ENCODE data around the gene HOXA9. TPM values are rescaled to one million over a fixed set of nuclear protein-coding genes. Genes with fewer than 3 reads are reported as not detected.
A peak's percentile ranks its signal among the peaks of the same experiment; 100 is the strongest.

Gene HOXA9
- total RNA-seq, 1 experiment from 2014 or later = 6.9 TPM

- Mint-ChIP-seq H3K36me3 (ENCODE audit: insufficient read depth, unreplicated experiment) (peaks cover 15% of the 10 kb centered on the region), H3K27me3 (ENCODE audit: insufficient read depth, unreplicated experiment) (no peaks in the 10 kb centered on the region), H3K27ac (ENCODE audit: low read depth, unreplicated experiment) (peak overlapping the region; percentile 72), H3K4me3 (ENCODE audit: unreplicated experiment) (peak overlapping the region; percentile 84), H3K9me3 (ENCODE audit: unreplicated experiment) (no peaks in the 10 kb centered on the region), H3K4me1 (ENCODE audit: insufficient read depth, unreplicated experiment) (peaks cover 12% of the 10 kb centered on the region)
- ChIA-PET POLR2A (interaction anchor here (0.6 to 5.1 kb wide), 11 partner anchors 8 to 590 kb away, joined by 3 to 65 read pairs (median 18); partner anchors contain the start of genes HOXA5, HOXA6 and TAX1BP1), CTCF (interaction anchor here (0.7 kb wide), 2 partner anchors 64 to 309 kb away, joined by 3 read pairs; no protein-coding TSS in a partner anchor)
- no TSS peak for BruUV-seq (replicated peaks)
- intact Hi-C loops (cut with micrococcal nuclease) = no loop called here
- TF ChIP-seq, protein P1, sequence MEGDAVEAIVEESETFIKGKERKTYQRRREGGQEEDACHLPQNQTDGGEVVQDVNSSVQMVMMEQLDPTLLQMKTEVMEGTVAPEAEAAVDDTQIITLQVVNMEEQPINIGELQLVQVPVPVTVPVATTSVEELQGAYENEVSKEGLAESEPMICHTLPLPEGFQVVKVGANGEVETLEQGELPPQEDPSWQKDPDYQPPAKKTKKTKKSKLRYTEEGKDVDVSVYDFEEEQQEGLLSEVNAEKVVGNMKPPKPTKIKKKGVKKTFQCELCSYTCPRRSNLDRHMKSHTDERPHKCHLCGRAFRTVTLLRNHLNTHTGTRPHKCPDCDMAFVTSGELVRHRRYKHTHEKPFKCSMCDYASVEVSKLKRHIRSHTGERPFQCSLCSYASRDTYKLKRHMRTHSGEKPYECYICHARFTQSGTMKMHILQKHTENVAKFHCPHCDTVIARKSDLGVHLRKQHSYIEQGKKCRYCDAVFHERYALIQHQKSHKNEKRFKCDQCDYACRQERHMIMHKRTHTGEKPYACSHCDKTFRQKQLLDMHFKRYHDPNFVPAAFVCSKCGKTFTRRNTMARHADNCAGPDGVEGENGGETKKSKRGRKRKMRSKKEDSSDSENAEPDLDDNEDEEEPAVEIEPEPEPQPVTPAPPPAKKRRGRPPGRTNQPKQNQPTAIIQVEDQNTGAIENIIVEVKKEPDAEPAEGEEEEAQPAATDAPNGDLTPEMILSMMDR (IDR thresholded peaks at IDR 0.05; ENCODE audit: unreplicated experiment) = no peak
- DNase-seq (ENCODE audit: unreplicated experiment) = no peak
Measured at GRCh38 chr7:27164045-27164366, 1.3 kb downstream of the HOXA9 start.

DNA sequence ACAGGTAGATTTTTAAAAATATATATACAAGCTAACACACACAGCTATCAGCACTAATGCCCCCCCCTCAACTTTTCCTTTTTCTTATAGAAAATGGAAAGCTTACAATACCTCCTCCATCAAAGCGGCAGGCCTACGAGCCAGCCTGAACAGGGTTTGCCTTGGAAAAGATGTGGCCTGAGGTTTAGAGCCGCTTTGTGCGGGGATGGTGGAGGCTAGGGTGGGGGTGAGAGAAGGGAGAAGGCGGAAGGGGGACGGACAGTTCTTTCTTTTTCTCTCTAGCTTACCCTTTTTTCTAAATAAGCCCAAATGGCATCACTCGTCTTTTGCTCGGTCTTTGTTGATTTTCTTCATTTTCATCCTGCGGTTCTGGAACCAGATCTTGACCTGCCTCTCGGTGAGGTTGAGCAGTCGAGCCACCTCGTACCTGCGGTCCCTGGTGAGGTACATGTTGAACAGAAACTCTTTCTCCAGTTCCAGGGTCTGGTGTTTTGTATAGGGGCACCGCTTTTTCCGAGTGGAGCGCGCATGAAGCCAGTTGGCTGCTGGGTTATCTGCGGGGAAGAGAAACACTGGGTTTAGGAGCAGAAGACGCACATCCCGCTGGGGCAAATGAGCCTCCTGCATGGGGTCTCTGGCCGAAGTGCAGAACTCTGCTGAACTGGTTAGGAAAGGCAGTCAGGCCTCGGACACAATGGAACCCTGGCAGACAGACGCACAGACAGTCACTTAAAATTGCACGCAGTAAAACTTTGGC is 1.9 kb downstream of the HOXA9 start:
- no peaks in the 10 kb centered on the region for H3K27me3 Mint-ChIP-seq (ENCODE audit: insufficient read depth, unreplicated experiment)
- BruUV-seq (replicated peaks) = TSS peak; percentile 54
- intact Hi-C loops (cut with micrococcal nuclease) = no loop called here
- CTCF ChIA-PET = interaction anchor here (0.7 to 3.5 kb wide), 12 partner anchors 8 to 1116 kb away, joined by 3 to 57 read pairs (median 4); partner anchors contain the start of genes HOXA3, HOXA5 and HOXA6
- POLR2A ChIA-PET = interaction anchor here (0.6 to 5.1 kb wide), 17 partner anchors 8 to 962 kb away, joined by 3 to 65 read pairs (median 7); partner anchors contain the start of genes CBX3, HOXA4, HOXA5 and HOXA6
- peak overlapping the region; percentile 84 for H3K4me3 Mint-ChIP-seq (ENCODE audit: unreplicated experiment)
- DNase-seq (ENCODE audit: unreplicated experiment) = peak; percentile 38
- H3K36me3 Mint-ChIP-seq (ENCODE audit: insufficient read depth, unreplicated experiment) = peaks cover 15% of the 10 kb centered on the region
- TF ChIP-seq, protein P1 (IDR thresholded peaks at IDR 0.05; ENCODE audit: unreplicated experiment) = no peak
- H3K27ac Mint-ChIP-seq (ENCODE audit: low read depth, unreplicated experiment) = peak overlapping the region; percentile 72
- H3K4me1 Mint-ChIP-seq (ENCODE audit: insufficient read depth, unreplicated experiment) = peaks cover 7% of the 10 kb centered on the region
- no peaks in the 10 kb centered on the region for H3K9me3 Mint-ChIP-seq (ENCODE audit: unreplicated experiment)

DNA sequence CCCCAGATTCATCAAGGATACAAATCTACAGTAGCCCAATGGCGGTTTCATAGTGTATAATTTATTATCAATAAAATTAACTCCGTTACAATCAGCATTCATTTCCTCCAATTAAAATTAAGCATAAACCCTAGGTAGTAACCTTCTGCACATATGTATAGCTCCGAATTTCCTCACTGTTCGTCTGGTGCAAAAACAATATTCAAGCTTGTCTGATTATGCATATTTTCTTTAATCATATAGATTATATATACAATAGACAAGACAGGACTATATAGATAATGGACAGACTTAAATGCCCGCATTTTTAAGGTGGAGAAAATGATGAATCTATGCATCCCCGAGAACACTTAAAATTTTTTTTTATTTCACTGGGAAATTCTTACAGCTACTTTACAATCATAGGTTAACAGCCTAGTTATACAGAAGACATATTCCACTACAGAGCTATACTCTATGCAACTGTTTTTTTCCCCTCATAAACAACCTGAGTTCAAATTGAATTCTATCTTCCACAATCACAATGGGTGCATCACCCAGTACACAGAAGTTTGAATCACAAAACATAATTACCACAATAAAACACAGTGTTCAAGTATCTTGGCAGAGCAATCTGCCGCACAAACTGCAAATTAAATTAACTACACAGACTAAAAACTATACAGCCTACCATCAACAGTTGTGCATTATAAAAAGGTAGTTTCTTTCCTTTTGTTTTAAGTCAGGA is 2.6 kb downstream of the HOXA9 start:
- H3K27me3 Mint-ChIP-seq (ENCODE audit: insufficient read depth, unreplicated experiment) = no peaks in the 10 kb centered on the region
- H3K4me3 Mint-ChIP-seq (ENCODE audit: unreplicated experiment) = peak overlapping the region; percentile 84
- H3K27ac Mint-ChIP-seq (ENCODE audit: low read depth, unreplicated experiment) = peak overlapping the region; percentile 76
- peak; percentile 31 for DNase-seq (ENCODE audit: unreplicated experiment)
- H3K36me3 Mint-ChIP-seq (ENCODE audit: insufficient read depth, unreplicated experiment) = peaks cover 15% of the 10 kb centered on the region
- peaks cover 6% of the 10 kb centered on the region for H3K4me1 Mint-ChIP-seq (ENCODE audit: insufficient read depth, unreplicated experiment)
- ChIA-PET CTCF (interaction anchor here (0.6 to 3.5 kb wide), 22 partner anchors 9 to 1268 kb away, joined by 3 to 57 read pairs (median 6); partner anchors contain the start of genes HOXA3, HOXA5 and HOXA6), POLR2A (interaction anchor here (0.6 to 5.1 kb wide), 23 partner anchors 9 to 964 kb away, joined by 3 to 65 read pairs (median 4); partner anchors contain the start of genes CBX3, HNRNPA2B1, HOXA1 and HOXA4)
- H3K9me3 Mint-ChIP-seq (ENCODE audit: unreplicated experiment) = no peaks in the 10 kb centered on the region
- BruUV-seq (replicated peaks) = no TSS peak
- TF ChIP-seq, protein P1 (IDR thresholded peaks at IDR 0.05; ENCODE audit: unreplicated experiment) = no peak
- intact Hi-C loops (cut with micrococcal nuclease) = no loop called here
